Tibial nerve (tissue), 4 donors: Measurements from ENCODE around the gene REEP5.

Experiments used
- CTCF ChIP-seq, 5 experiments: fragments of 200-600 bp in 3 of 5; fragments of 450-650 bp in 2 of 5; sonication (generic) in 3 of 5; IDR thresholded peaks; one replicate each; pipeline ENCODE4 v1.5.1; 2016 to 2019; ENCODE audit warnings: antibody characterized with exemption in 5 of 5, mild to moderate bottlenecking in 3 of 5, moderate library complexity in 2 of 5
- EP300 ChIP-seq, 2 donors: sonication (generic); formaldehyde crosslinking; IDR thresholded peaks; one replicate each; pipeline ENCODE4 v1.6.1; 2017; ENCODE audit warnings: antibody characterized with exemption in 2 of 2, mild to moderate bottlenecking in 1 of 2
- POLR2A ChIP-seq, 2 donors: fragments of 450-650 bp; IDR thresholded peaks; one replicate each; pipeline ENCODE4 v1.6.1; 2017; ENCODE audit warnings: antibody characterized with exemption in 2 of 2, mild to moderate bottlenecking in 2 of 2, moderate library complexity in 2 of 2

GRCh38 chr5:112908854-112909253 lies 13.2 kb downstream of the REEP5 start:
- TF ChIP-seq CTCF (IDR thresholded peaks at IDR 0.05): no peak
- no peak for TF ChIP-seq EP300 (IDR thresholded peaks at IDR 0.05)
- no peak for TF ChIP-seq POLR2A (IDR thresholded peaks at IDR 0.05)
